Testis (tissue), 2 donors: ENCODE data around the gene JAML.

Experiments used
- CTCF ChIP-seq, 3 experiments: fragments of 450-650 bp in 2 of 3; fragments of 200-600 bp in 1 of 3; sonication (generic) in 1 of 3; IDR thresholded peaks; one replicate each; pipeline ENCODE4 v1.5.1; 2016 to 2019; ENCODE audit warnings: antibody characterized with exemption in 3 of 3, mild to moderate bottlenecking in 2 of 3, moderate library complexity in 1 of 3
- POLR2A ChIP-seq: fragments of 450-650 bp; IDR thresholded peaks from one replicate; pipeline ENCODE4 v1.6.1; 2017; ENCODE audit warnings: antibody characterized with exemption, mild to moderate bottlenecking, moderate library complexity

DNA sequence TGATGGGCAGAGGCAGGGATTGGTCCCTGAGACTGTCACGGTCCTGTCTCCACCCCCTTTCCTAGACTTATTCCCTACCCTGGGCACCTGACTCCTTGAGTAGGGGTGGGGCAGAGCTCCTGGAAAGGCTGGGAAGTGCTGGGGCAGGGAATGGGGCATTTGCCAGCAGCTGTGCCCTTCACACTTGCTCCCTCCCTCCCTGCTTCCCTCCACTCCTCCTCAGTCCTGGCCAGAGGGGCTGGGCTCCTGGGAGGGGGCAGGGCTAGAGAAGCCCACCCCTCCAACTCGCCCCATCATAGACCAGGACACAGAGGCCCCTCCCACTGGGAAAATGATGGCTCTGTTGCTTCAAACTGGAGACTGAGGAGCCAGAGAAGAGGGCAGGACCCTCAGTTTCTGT is 59.9 kb downstream of the JAML start:
- TF ChIP-seq POLR2A (no peak), CTCF (IDR thresholded peaks at IDR 0.05) (no peak)
